NK-92 (cell line): Measurements from ENCODE around the gene FCGBP.
"Not testable (repeated sequence)": the region's sequence is repeated elsewhere in the genome, so short reads cannot be mapped to it uniquely, and the experiment has no call there.

Source experiments
- DNase-seq: peaks from one replicate; lab custom pipeline; 2025; ENCODE audit not compliant: unreplicated experiment; lab: John Stamatoyannopoulos, UW

The FCGBP gene

DNA sequence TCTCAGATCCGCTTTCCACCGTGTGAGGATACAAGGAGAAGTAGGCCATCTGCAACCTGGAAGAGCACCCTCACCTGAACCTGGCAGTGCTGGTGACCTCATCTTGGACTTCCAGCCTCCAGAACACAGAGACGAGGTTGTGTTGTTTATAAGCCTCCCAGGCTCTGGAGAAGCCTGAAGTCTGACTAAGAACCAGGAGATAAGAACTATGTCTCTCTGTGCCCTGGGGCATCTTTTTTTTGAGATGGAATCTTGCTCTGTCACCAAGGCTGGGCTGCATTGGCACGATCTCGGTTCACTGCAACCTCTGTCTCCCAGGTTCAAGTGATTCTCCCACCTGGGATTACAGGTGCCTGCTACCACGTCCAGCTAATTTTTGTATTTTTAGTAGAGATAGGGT, 14.5 kb downstream of the FCGBP start:
- DNase-seq, result no peak

DNA sequence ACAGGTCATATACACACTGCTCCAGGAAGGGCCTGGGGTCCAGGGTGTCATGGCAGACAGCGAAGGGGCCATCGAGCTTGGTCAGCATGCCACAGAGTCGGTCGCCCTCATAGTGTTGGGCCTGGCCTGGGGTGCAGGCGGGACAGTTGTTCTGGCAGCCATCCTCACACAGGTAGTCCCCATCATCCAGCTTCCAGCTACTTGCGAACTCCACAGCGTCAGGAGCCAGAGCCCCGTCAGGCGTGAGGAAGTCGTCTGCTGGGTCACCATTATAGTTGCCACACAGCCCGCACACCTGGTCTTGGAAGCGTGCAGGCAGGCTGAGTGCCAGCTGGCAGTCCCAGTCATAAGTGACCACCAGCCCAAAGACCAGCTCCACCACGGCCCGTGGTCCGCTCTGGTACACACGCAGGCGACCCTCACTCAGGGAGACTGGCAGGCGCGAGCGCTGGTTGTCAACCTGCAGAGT, 16.2 kb downstream of the FCGBP start:
- DNase-seq, result no peak

DNA sequence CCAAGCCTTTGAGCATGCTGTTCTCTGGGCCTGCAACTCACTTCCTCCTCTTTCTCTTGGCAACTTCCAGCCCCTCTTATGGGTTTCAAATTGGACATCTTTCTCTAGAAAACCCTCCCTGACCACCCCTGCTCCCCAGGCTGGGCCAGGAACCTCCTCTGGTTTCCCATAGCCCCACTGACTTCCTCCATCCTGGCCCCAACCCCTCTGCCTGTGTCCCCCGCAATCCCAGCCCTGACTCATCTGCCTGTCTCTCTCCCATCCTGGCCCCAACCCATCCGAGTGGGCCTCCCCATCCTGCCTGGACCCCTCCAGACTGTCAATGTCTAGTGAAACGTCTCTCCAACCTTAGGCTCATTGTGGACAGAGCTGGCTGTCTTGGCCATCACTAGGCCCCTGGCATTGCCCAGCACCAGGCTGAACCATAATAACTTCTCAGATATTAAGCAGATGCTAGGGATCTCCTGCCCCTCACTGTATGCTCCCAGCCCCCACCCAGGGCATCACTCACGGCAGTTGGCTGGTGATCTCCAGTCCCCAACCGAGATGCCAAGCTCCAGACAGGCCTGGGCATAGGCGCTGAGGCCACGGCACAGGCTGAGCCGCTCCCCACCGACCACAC, 16.8 kb downstream of the FCGBP start:
- no peak for DNase-seq

DNA sequence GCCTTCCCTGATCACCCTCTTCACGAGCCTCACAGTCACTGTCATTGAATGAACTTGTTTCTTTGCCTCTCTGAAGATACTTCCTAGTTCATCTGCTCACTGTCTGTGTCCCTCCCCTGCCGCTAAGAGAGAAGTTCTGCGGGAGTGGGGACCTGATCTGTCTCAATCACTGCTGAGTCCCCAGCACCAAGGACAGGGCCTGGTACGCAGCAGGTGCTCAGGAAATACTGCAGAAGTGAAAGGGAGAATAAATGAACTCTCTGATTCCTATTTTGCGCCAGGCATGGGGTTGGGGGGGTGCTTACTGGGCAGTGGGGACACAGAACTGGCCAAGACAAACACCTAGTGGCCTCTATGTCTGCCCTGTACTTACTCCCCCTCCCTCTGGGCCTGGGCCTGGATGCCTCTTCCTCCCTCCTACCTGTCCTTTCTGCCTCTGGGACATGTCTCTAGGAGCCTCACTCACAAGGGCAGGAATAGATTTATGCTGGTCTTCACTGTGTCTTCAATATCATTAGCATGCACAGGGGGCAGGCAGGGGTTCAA, 17.5 kb downstream of the FCGBP start:
- no peak for DNase-seq

DNA sequence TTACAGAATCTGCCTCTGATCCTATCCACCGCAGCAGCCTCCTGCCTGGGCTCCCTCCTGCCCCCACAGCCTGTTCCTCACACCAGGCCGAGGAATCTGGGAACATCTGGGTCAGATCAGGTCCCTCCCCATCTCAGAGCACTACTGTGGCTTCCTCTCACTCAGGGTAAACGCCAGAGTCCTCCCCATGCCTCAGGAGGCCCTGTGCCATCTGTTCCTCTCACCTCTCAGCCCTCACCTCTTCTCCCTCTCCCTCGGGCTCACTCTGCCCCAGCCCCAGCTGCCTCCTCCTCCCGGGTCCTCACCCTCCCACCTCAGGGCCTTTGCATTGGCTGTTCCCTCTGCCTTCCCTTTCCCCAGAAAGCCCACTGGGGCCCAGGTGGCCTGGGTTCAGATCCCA, 18.2 kb downstream of the FCGBP start:
- DNase-seq, result no peak

DNA sequence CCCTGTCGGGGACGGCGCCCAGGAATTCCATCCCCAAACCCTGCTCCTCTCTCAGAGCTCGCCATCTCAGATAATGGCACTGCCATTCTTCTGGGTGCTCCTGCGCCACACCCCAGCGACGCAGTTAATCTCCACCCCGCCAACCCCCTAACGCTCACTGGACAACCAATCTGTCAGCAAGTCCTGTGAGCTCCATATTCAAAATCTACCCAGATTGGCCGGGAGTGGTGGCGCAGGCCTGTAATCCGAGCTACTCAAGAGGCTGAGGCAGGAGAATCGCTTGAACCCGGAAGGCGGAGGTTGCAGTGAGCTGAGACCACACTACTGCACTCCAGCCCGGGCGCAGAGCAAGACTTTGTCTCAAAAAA, 18.6 kb downstream of the FCGBP start:
- no peak for DNase-seq

GRCh38 chr19:39915101-39915847, 19.2 kb downstream of the FCGBP start:
- DNase-seq, result no peak

GRCh38 chr19:39913682-39914333, 20.6 kb downstream of the FCGBP start:
- DNase-seq, result no peak

DNA sequence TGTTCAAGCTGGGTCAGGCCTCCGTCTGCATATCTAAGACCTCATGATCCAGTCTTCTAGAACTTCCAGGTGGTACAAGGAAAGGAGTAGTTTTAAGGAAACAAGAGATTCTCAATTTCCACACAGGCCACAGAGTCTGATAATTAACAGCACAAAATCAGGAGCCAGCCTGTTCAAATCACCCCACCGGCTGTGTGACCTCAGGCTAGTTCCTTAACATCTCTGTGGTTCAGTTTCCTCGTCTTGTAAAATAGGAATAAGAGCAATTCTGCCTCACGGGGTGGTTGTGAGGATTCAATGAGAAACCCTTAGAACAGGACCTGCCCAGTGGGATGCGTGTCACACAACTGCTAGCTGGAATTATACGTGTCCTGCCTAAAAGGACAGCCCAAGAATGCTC, 25.6 kb downstream of the FCGBP start:
- no peak for DNase-seq

- DNase-seq, result no peak
Measured at GRCh38 chr19:39906820-39907611, 27.4 kb downstream of the FCGBP start.

DNA sequence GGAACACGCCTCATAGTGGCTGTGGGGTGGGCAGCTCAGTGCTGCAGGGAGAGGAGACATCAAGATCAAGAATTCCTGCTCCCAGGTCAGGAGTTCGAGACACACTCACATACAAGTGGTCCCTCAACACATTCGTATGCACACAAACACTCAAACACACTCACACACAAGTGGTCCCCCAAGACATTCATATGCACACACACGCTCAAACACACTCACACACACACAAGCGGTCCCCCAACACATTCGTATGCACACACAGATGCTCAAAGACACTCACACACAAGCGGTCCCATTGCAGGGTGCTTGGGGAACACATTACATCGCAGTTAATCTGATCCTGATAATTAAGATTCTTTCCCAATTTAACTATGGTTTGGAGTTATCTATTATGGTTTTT, 28.2 kb downstream of the FCGBP start:
- DNase-seq, result no peak

- not testable (repeated sequence) for DNase-seq
Measured at GRCh38 chr19:39903486-39904091, 30.8 kb downstream of the FCGBP start.

GRCh38 chr19:39902326-39902725, 32.1 kb downstream of the FCGBP start:
- DNase-seq, result not testable (repeated sequence)

DNA sequence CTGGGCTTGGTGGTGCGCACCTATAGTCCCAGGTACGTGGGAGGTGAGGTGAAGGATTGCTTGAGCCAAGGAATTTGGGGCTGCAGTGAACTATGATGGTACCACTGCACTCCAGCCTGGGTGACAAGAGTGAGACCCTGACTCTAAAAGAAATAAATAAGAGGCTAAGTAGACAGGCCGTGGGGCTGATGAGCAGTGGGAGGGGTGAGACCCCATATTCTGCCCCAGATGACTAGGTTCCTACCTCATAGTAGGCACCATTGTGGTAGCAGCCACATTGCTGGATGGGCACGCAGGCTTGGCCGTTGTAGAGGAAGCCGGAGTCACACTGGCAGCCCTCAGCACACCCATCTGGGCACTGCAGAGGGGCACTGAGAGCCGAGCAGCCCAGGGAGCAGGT, 32.8 kb downstream of the FCGBP start:
- DNase-seq, result not testable (repeated sequence)

- not testable (repeated sequence) for DNase-seq
Measured at GRCh38 chr19:39898858-39899257, 35.6 kb downstream of the FCGBP start.

DNA sequence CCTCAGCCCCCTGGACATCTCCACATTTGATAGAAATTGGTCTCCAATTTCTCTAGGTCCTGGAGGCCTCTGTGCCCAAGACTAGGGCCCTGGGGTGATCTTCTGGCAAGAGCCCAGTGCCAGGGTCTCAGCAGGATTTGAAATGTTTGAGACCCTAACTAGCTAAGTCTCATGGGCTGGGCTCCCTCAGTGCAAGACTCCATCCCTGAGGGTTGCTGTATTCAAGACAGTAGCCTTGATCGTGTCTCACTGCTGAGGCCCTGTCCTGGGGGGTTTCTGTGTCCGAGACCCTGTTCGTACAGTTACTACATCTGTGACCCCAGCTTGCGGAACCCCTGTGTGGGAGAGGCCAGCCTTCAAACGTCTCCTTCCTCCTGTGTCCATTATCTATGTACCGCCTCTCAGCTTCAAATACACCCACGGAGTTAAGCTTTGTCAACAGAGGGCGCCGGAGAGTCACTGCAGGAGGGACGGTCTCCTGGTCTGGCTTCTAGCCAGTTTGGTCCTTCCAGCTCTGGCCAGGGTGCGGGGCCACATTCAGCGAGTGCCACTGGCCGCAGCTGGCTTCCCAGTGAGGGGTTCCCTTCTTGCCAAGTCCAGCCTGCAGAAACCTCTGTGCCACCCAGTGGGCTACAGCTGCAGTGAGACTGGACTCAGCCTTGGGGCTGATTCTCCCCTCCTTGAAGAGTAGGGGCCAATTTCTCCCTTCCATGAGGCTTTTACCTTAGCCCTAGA, 36.8 kb downstream of the FCGBP start:
- not testable (repeated sequence) for DNase-seq

DNA sequence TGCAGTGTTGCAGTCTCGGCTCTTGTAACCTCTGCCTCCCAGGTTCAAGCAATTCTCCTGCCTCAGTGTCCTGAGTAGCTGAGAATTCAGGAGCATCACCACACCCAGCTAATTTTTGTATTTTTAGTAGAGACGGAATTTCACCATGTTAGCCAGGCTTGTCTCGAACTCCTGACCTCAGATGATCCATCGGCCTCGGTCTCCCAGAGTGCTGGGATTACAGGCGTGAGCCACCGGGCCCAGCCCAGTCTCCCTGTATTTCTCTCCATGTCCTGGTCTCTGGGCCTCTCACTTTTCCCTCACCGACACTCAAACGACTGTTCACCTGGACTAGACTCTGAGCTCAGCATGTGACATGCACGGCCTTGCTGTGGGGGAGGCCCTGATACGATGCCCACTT, 39.3 kb downstream of the FCGBP start:
- DNase-seq, result not testable (repeated sequence)

- DNase-seq, result not testable (repeated sequence)
Measured at GRCh38 chr19:39894236-39894606, 40.2 kb downstream of the FCGBP start.

DNA sequence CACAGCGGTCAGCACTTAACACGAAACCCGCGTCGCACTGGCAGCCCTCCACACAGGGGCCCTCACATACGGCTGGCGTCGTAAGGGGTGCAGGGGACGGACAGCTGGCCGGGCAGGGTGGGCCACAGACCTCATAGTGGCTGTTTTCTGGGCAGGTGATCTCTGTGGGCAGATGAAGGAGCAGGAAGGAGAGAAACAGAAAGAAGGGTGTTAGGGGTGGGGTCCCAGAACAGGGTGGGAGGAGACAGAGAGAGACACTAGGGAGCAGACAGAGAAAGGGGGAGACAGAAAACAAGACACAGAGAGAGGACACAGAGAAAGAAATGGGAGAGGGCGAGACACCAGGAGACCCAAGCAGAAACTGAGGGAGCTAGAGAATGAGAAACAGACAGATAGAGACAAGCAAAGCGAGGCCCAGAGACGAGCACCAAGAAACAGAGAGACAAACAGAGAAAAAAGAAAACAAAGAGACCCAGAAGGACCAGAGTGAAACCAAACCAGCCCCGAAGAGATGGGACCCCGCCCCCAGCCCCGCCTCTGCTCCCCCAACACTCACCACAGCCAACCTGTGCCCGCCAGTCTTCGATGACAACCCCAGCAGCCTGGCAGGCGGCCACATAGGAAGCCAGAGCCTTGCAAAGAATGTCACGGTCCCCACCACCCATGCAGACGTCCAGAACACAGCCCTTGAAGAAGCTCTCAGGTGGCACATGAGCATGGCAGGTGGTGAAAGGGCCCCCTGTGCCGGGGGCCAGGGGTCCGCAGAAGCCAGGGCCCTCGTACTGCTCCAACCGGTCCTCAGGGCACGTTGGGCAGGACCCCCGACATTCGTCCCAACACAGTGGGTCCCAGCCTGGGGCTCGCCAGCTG, 40.8 kb downstream of the FCGBP start:
- not testable (repeated sequence) for DNase-seq
